Islet precursor cell (in vitro differentiated cells): ENCODE results near the gene TRIM16.
"Not testable (repeated sequence)": the region's sequence is repeated elsewhere in the genome, so short reads cannot be mapped to it uniquely, and the experiment has no call there.

ENCODE experiments used
- DNase-seq: peaks from one replicate; pipeline ENCODE4 v3.0.0-alpha.2; 2018

The TRIM16 gene

DNA sequence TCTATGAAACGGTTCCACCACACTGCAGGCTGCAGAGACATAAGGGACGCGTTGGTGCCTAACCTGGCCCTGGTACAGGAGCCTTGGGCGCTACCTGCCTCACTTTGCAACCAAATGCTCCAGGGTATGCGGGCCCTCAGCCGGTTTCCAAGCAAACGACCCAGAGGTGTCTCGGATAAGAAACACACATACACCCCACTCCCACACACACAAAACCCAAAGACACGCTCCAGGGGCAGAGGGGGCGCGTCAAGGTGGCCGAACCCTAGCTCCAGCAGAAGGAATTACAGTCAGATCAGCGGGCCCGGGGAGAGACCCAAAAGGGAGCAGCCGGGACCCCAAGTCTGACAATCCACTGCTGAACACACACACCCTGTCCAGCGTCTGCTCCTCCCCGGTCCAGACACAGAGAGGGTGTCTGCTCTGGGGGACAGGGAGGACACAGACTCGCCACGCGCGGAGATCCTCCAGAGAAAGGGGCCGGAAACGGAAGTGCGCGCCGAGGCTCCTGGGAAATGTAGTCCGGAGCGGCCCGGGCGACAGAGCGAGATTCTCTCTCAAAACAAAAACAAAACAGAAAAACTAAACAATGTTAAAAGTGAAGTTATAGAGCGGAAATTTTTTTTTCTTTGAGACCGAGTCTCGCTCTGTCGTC is at the start of gene TRIM16:
Gene TRIM16 (minus strand): TSS at position 488 of the 655 bp plus-strand sequence. CDS start 32,702 bp downstream, outside the sequence.
- DNase-seq = peak; percentile 84

DNA sequence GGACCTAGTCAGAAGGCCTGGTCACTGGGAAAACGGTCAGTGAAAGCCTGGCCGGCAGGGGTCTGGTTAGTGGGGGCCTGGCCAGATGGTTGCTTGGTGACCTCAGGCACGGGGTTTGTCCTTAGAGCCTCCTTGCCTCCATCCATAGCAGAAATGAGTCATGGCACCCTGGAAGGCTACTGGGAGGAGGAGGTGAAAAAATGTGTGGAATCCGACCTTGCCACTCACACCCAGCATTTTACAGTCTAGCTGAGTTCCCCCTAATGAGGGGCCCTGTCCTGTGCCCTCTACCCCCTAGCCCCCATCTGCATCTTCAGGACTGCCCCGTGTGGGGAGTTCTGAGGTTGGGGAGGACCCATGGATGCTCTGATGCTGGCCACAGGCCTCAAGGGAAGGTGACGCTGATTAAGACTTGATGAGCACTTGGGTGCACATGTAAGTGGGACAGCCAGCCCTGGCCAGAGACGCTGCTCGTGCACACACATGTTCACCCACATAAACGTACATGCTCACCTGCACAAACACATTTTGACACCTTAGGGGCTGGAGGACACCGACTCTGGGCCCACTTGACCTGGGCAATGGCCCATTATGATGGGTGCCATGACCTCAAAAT is 49.2 kb upstream of the TRIM16 start:
- DNase-seq = peak; percentile 46

DNA sequence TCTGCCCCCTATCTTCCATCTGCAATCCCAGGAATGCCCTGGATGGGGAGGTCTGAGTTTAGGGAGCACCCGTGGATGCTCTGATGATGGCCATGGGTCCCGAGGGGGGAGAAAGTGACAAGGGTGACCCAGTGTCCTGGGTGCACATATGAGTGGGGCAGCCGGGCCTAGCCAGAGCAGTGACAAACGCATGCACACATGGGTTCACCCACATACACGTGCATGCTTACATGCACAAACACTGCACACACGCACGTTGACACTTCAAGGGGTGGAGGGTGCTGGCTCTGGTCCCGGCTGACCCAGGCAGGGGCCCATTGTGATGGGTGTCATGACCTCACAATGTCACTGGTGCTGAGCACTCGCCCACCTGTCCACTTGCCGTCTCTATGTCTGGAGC is 47.8 kb upstream of the TRIM16 start, which contains the start of gene TBC1D26:
Gene TBC1D26 (plus strand): TSS at position 384 of the 400 bp plus-strand sequence. CDS start 3,066 bp downstream, outside the sequence.
- peak; percentile 27 for DNase-seq

DNA sequence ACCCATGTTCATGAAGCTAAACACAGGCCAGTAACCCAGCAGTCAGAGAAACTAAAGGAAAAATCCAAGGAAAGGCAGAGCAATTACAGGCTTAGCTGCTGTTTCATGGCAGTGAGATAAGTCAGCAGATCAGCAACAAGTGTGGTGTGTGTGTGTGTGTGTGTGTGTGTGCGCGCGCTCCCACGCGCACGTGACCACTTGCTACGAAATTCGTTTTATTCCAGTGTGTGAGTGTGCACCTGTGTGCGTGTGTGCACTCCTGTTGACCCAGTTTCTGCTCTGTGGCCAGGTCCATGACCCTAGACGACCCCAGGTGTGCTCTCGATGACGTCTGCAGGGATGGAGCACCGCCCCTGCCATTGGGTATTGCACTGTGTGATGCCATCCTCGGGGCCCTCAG is 46.4 kb upstream of the TRIM16 start:
- not testable (repeated sequence) for DNase-seq

DNA sequence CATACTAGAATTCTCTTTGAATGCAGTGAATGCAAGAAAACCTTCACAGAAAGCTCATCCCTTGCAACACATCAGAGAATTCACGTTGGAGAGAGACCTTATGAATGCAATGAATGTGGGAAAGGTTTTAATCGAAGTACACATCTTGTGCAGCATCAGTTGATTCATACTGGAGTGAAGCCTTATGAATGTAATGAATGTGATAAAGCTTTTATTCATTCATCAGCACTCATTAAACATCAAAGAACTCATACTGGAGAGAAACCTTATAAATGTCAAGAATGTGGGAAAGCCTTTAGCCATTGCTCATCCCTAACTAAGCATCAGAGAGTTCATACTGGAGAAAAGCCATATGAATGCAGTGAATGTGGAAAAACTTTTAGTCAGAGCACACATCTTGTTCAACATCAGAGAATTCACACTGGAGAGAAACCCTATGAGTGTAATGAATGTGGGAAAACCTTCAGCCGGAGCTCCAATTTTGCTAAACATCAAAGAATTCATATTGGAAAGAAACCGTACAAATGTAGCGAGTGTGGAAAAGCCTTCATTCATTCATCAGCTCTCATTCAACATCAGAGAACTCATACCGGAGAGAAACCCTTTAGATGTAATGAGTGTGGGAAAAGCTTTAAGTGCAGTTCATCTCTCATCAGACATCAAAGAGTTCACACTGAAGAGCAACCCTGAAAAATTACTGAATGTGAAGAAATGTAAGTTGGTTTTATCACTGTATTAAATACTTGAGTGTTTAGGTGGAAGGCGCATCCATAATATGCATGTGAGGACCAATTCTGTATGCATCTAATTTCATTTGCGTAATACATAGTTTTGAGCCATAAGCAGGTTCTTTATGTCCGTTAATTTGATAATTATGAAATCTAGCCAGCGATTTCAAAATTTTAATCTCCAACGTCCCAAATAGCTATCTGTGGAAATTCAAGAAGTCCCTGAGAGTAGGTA is 32.8 kb upstream of the TRIM16 start:
- not testable (repeated sequence) for DNase-seq

DNA sequence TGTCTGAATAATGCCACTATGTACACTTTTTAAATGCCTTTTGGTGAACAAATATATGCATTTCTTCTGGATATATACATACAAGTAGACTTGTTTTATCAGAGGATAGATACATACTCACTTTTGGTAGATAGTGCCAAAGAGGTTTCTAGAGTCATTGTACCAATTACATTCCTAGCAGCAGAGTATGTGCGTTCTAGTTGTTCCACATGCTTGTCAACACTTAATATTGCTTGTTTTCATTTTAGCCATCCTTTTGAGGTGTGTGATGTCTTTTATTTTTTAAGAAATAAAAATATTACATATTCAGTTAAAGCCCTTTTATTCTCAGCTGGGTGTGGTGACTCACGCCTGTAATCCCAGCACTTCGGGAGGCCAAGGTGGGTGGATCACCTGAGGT is 24.8 kb upstream of the TRIM16 start:
- not testable (repeated sequence) for DNase-seq

DNA sequence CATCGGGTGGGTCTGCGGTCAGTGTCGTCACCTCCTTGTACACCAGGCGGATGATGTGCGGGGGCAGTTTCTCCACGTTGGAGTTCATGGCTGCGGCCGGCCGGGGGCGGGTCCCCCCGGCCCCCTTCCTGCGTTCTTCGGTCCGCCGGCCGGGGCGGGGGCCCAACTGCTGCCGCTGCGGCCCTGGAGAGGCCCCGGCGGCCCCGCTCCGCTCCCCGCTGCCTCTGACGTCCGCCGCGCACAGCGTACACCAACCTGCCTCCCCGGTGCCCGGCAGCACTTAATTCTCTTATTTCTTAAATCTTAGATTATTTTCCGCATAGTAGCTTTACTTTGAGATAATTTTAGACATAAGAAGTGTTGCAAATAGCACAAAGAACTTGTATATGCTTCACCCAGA is 20.7 kb upstream of the TRIM16 start:
- DNase-seq = peak; percentile 35

DNA sequence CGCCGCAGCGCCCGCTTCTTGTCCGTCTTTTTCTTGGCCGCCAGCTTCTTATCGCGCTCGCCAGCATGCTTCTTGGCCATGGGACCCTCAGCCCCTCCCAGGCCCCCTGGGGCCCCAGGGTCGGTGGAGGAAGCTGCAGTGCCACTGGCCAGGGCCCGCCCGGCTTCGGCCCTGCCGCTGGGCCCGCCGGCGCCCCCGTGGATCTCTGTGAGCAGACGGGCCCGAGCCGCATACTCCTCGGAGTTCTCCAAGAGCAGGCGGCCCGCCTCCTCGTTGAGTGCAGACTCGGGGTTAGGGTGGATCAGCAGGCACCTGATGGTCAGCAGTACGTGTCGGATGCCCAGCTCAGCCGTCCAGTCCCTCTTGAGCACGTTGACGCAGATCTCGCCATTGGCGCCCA is 20.1 kb upstream of the TRIM16 start:
- not testable (repeated sequence) for DNase-seq

DNA sequence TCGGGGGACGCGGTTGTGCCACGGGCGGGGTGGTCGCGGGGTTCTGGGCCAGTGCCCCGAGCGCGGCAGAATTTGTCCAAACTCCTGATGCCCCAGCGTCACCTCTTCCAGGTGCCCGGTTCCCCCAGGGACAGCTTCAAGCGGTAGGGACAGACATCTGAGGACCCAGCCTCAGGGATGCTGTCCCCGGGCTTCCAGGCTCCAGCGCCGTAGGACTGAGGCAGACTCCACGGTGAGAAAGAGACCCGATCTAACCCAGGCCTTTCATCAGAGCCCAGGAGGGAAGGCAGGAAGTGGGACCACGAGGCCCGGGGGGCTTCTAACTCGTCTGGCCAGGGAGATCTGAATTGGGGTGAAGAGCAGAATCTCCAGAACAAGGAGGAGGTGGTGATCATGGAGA is 15.8 kb upstream of the TRIM16 start:
- not testable (repeated sequence) for DNase-seq

DNA sequence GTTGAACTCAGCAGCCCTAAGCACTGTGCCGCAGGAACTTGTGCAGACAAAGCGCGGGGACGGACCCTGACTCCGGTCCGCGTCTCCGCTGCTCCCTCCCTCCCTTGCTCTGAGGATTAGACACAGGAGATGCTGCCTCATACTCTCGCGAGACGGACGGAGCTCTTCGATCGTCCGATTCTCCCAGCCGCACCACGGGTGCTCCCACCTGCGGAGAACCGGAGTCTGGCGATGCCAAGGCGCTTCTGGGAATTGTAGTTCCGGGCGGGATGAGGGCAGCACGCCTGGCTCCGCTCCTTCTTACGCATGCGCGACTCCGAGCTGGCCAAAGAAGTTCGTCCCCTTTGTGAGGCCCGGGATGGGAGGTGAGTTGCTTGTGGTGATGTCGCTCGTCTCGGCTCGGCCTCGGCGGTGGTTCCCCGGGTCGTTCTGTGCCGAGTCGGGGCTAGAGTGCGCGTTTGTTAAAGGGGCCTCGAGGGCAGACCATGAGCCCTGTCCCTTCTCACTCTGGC is 15.4 kb upstream of the TRIM16 start, which contains the start of gene ZNF286A:
Gene ZNF286A (plus strand): TSS at position 340 of the 512 bp plus-strand sequence. CDS start 578 bp downstream, outside the sequence.
- DNase-seq = peak; percentile 100

DNA sequence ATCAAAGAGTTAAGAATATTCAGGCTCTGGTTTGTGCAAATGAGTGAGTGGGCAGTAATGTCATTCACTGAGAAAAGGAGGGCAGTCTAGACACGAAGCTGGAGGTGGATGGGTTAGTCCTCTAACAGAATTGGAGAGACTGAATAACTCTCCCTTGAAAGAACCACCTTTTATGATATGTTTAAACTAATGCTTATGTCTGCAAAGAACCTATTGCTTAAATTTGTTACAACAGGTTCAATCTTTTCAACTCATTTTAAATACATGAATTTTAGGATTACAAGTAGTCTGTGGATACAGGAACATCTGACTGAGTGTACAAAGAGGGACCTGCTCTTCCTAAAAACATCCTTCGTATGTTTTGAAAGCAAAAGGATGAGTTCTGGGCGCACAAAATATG is 14.9 kb upstream of the TRIM16 start:
- DNase-seq = not testable (repeated sequence)

DNA sequence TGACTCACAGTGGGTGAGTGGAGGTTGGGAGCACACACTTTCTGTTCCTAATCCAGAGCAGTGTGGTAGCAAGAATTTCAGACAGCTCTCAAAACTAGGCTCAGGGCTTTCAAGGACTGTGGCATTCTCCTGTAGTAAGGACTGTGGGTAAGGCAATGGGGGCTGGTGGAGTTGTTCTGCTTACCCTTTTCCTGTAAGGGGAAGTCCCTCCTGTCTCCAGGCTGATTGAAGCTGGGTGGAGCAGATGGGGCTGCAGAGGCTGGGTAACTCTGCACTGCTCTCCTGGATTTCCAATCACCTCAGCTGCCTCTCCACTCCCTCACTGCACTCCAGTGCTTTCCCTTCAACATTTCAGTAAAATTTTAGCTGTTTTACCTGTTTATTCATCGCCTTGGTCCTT is 3.4 kb upstream of the TRIM16 start:
- DNase-seq = not testable (repeated sequence)

DNA sequence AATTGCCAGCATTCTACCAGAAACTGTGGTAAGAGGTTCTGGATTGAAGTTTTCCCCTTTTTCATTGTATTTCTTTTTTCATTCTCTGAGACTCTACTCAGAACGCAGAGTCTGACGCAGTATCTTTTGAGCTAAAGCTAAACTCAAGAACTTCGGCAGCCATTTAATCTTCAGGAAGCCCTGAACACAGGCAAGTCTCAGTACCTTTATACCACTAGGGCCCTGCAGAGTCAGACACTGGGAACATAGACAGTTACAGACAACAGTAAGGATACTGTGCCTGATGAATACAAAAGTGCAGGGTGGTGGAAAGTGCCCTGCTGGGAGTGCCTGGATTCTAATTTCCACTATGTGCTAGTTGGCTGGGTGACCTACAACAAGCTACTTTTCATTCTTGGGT is 976 bp downstream of the TRIM16 start:
- not testable (repeated sequence) for DNase-seq

DNA sequence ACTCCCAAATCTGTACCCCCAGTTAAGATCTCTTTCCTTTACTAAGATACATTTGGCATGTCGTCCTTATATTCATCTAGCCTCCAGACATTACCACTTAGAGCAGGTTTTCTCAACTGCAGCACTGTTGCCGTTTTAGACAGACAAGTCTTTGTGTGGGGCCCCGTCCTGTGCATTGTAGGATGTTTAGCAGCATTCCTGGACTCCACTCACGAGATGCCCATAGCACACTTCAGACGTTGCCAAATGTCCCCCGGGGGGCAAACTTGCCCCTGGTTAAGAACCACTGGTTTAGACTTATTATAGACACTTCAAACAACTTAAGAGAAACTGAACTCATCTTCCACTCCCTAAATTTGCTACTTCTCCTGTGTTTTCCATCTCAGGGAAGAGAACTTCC is 8.1 kb downstream of the TRIM16 start:
- peak; percentile 83 for DNase-seq

DNA sequence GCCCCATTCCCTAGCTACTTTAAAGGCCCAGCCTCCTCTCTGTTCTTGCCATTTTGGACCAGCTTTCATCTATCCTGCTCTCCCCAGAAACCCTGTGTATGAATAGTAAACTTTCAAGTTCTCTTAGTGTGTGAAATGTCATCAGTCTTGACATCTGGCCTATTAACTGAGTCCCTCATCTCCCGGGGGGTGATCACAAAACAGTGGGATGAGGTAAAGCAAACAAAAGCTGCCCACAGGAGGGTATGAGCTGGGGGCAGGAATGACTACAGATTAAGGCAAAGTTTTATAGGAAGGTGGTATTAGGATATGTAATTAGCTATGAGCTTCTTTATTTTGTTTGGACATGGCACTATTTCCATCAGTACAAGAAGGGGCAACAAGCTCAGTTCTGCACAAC is 9.5 kb downstream of the TRIM16 start:
- not testable (repeated sequence) for DNase-seq

DNA sequence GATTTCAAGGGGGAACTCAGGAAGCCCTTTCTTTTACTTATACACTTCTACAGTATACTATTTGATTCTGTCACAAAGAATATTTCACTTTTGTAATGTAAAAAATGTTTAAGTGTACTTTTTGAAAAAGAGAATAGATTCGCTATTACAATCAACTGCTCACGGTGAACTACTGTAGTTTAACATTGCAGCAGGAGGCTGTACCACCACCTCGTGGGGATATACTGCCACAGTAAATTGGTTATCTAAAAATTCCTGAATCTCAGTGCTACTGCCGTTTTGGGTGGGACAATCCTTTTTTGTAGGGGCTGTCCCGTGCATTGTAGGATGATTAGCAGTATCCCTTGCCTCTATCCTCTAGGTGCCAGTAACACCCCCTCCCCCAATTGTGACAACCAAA is 14.6 kb downstream of the TRIM16 start:
- not testable (repeated sequence) for DNase-seq

DNA sequence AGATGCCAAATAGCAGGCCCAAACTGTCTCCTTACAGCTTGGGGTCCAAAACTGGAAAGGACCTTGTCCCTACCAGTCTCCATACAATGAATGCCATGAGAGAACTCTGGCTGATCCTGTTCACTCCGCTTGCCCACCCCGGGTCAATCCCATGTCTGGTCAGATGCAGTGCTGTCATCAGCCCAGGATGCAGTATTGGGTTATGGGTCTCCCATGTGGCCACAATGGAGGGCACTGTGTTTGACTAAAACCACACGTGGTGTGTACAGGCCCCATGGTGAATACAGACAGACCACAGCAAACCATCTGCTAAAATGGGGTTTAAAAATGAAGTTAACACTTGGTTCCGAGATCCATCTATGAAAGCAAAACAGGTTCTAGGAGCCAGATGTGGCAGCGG is 20.4 kb downstream of the TRIM16 start:
- DNase-seq = peak; percentile 32

DNA sequence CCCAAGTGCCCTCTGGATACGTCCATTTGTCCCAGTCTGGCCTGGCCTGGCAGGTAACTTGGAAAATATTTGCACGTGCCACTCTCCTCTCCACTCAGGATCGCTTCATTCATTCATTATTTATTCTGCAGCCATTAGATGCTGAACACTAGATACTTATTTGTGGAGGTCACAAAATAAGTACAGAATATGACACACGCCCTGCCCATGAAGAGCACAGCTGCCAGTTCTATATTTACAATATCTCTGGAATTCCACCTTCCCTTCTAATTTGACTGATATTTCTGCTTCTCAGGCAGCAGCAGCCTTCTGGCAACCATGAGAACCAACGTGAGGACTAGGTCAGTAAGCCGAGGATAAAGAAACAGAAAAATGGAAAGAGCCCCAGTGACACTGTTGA is 20.9 kb downstream of the TRIM16 start:
- no peak for DNase-seq

DNA sequence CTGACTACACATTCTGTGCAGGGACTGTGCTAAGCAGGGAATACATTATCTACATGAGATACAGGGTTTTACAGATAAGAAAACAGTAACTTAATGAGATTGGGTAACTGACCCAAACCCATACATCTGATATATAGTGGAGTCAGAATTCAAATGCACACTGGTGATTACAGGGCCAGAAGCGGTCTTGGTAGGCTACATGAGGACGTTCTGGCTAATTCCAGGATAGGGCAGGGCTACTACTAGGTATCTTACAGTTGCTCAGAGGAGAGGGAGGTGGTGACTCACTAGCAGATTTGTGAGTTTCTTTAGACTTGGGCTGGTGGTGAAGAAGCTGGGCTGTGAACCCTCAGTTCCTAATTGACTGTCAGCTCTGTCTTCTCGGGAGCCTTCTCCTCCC is 21.4 kb downstream of the TRIM16 start:
- DNase-seq = peak; percentile 57

DNA sequence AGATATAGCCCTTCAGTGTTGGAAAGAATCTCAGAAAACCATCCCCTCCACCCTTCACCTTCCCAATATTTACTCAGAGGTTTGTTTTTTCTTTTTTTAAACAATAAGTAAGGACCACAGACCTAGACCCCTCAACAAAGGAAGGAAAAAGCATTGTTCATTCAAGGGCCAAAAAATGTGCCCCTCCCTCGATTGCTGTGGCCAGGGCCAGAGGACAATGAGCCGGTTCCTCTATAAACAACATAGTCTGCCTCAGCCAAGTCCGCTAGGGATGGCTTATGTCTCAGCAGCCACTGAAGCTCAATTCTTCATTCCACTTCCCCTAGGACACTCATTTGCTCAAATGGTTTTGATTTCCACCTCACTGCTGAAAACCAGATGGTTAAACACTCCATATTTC is 24.0 kb downstream of the TRIM16 start:
- DNase-seq = peak; percentile 40

DNA sequence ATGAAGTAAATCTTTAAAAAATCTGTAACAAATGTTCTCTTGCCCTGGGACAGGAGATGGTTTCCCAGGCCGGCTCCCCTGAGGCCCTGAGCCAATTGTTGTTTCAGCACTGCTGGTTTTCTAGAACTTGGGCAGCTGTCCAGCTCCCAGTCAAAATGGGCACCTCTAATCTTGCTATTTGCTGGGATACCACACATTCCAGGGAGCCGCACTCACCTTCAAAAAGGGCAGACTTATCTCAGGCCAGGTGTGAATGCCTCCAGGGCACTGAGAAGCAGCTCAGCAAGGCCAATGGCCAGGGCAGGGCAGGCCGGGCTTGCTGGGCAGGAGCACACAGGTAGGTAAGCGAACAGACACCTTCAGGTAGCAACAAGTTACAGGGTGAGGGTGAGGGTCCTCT is 24.4 kb downstream of the TRIM16 start:
- DNase-seq = peak; percentile 96

DNA sequence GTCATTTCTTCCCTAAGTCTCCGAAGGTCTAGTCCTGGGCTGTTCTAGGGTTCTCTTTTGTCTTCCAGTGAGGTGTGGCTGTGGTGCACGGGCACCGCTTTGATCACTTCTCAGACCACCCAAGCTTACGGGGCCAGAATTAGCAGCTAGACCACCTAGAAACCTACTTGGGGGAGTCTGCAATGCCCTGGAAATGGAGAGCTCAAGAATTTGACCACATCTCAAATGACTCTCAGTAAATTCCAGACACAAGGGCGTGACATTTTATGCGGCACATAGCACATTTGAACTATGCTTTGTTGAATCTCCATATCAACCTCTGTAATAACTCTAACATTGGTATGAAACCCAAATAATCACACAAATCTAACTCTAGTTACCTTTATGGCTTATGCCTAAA is 24.9 kb downstream of the TRIM16 start:
- DNase-seq = peak; percentile 46

DNA sequence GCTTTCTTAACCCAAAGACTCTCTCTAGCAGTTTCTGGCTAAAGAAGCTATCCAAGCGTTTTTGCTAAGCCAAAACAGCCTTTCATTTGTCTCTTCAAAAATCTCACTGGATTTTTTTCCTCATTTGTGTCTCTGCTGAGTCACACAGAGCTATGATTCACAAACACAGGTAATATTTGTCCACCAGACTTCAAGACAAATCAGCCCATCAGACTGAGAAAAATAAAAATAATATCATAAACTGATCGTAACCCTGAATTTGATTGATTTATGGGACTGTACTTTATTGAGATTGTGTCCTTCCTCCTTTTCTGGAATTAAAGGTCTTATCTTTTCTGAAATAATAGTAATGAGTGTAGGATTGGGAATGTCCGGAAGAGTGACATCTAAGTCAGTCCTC is 25.8 kb downstream of the TRIM16 start:
- DNase-seq = no peak
